Progenitor cell of endocrine pancreas (in vitro differentiated cells): Measurements from ENCODE around the gene MTFP1. TPM values are rescaled to one million over a fixed set of nuclear protein-coding genes. Genes with fewer than 3 reads are reported as not detected.

Experiments used
- DNase-seq: peaks from one replicate; pipeline ENCODE4 v3.0.0; 2021; ENCODE audit warnings: low spot score; ENCODE audit not compliant: unreplicated experiment
- H3K27ac Mint-ChIP-seq: 2 replicates; pipeline ENCODE4 v1.8.0; 2021; ENCODE audit warnings: mild to moderate bottlenecking, moderate library complexity, mixed read lengths
- H3K27me3 Mint-ChIP-seq: 2 replicates; pipeline ENCODE4 v1.8.0; 2021; ENCODE audit warnings: mixed read lengths
- H3K36me3 Mint-ChIP-seq: 2 replicates; pipeline ENCODE4 v1.8.0; 2022; ENCODE audit warnings: mixed read lengths; ENCODE audit not compliant: insufficient read depth
- H3K4me1 Mint-ChIP-seq: 2 replicates; pipeline ENCODE4 v1.8.0; 2021; ENCODE audit warnings: low read depth, mixed read lengths
- H3K4me3 Mint-ChIP-seq: 2 replicates; pipeline ENCODE4 v1.8.0; 2021; ENCODE audit warnings: low read depth, mild to moderate bottlenecking, moderate library complexity, mixed read lengths
- H3K9me3 Mint-ChIP-seq: 2 replicates; pipeline ENCODE4 v1.8.0; 2021; ENCODE audit warnings: low read depth, mixed read lengths
- total RNA-seq: library from RNA; stranded (reverse); gene quantifications from 2 replicates; pipeline ENCODE4 v1.2.1, GENCODE V29; 2021
- TF ChIP-seq, protein P1 (sequence below): fragments of 200-600 bp; sonication (generic); IDR thresholded peaks from one replicate; pipeline ENCODE4 v1.5.0; 2021; ENCODE audit warnings: antibody characterized with exemption, mild to moderate bottlenecking; ENCODE audit not compliant: unreplicated experiment

MTFP1 gene
- total RNA-seq, 1 donor from 2014 or later, result 16.6 TPM

DNA sequence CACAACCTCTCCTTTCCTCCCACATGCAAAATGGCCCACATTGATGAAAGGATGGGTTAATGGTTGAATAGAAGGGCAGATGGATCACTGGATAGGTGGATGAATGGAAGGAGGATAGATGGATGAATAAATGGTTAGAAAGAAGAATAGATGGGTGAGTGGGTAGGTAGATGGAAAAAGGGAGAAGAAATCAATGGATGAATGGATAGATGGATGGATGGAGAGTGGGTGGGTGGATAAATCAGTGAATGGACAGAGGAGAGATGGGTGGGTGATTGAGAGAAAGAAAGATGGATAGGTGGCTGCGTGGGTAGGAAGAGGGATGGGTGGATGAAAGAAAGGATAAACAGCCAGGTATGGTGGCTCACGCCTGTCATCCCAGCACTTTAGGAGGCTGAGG, 45.1 kb downstream of the MTFP1 start:
- Mint-ChIP-seq H3K4me3 (no peak overlapping the region), H3K9me3 (no peaks in the 10 kb centered on the region), H3K4me1 (peaks cover 2% of the 10 kb centered on the region), H3K27ac (no peak overlapping the region), H3K36me3 (no peaks in the 10 kb centered on the region), H3K27me3 (peaks cover 19% of the 10 kb centered on the region)
- DNase-seq, result no peak
- TF ChIP-seq, protein P1, sequence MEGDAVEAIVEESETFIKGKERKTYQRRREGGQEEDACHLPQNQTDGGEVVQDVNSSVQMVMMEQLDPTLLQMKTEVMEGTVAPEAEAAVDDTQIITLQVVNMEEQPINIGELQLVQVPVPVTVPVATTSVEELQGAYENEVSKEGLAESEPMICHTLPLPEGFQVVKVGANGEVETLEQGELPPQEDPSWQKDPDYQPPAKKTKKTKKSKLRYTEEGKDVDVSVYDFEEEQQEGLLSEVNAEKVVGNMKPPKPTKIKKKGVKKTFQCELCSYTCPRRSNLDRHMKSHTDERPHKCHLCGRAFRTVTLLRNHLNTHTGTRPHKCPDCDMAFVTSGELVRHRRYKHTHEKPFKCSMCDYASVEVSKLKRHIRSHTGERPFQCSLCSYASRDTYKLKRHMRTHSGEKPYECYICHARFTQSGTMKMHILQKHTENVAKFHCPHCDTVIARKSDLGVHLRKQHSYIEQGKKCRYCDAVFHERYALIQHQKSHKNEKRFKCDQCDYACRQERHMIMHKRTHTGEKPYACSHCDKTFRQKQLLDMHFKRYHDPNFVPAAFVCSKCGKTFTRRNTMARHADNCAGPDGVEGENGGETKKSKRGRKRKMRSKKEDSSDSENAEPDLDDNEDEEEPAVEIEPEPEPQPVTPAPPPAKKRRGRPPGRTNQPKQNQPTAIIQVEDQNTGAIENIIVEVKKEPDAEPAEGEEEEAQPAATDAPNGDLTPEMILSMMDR, result no peak

DNA sequence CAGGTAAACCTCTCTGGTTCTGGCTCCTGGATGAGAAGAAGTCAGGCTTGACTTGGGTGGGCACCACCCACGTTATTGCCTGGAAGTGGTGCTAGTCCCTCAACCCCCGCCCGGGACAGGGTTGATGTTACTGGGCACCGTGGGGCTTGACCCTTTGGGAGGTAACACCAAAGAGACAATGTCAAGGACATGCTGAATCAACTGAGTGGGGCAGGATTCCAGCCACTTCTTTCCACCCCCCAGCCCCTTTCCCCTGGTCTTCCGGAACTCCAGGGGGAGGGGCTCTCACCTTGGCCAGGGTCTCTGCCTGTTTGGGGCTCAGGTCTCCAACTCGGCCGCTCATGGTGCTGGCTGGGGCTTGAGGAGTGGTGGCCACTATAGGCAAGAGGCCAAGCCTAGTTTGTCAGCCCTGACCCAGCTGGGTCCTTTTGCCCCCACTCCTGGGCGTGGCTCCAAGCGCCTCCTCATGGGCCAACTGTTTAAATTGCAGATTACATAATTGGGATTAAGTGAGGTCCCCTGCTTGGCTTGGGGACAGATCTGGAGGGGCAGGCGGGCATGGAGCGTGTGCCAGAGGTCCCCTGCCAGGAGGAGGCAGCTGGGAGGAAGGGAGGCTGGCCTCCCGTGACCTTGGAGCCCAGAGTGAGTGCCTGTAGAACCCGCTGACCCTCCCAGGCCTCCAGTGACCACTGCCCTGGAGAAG, 46.2 kb downstream of the MTFP1 start, which contains the start of gene SEC14L3:
SEC14L3 (minus strand) TSS at position 402 of the 703 bp plus-strand sequence; CDS start at position 343, 59 bp downstream.
- no peak within 1 kb of the TSS for H3K27ac Mint-ChIP-seq
- no peaks in the 10 kb centered on the region for H3K9me3 Mint-ChIP-seq
- DNase-seq, result no peak
- no peak within 1 kb of the TSS for H3K4me3 Mint-ChIP-seq
- H3K27me3 Mint-ChIP-seq, result peaks cover 13% of the 10 kb centered on the region
- TF ChIP-seq, protein P1, result no peak
- H3K36me3 Mint-ChIP-seq, result no peaks in the 10 kb centered on the region
- peaks cover 2% of the 10 kb centered on the region for H3K4me1 Mint-ChIP-seq

DNA sequence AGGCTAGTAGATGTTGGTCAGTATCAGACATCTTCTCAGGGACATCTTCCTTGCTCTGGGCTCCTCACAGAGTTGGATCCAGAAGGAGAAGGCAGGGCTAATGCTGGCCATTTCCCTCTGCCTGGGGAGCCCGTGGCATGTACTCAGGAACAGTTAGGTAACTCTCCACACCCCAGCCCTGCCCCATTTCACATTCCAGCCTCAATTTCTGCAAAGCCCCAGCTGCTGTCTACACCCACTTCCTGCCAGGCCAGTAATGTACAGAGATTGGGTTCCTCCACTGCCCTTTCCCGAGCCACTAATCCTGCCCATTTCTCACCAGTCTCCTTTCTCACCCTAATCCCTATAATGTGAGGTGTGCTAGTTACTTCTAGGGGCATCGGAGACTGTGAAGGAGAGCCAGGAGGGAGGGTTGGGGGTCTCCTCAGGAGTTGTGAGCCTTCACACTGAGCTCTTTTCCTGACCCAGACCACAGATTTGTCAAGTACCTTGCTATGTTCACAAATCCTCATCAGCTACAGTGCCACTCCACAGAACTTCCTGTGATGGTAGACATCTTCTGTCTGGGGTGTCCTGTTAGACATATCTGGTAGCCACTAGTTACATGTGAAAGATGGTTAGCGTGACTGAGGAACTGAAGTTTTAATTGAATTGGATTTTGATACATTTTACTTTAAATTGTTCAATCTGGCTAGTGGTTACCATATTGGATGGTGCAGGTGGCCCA, 47.6 kb downstream of the MTFP1 start:
- H3K27me3 Mint-ChIP-seq, result peaks cover 13% of the 10 kb centered on the region
- DNase-seq, result no peak
- peaks cover 2% of the 10 kb centered on the region for H3K4me1 Mint-ChIP-seq

DNA sequence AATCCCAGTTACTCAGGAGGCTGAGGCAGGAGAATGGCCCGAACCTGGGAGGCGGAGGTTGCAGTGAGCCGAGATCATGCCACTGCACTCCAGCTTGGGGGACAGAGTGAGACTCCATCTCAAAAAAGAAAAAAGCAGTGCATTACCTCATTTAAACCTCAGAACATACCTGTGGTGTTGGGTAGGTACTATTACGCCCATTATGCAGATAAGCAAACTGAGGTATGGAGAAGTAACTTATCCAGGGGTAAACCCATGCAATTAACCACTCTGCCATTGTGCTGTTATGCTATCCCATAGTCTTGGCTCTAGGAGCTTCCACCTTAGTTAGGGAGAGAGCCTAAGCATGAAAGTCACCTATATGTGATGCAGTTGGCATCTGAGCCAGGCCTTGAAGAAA, 48.6 kb downstream of the MTFP1 start:
- no peak for DNase-seq
- H3K27ac Mint-ChIP-seq, result peak overlapping the region; percentile 73
- H3K9me3 Mint-ChIP-seq, result no peaks in the 10 kb centered on the region
- peaks cover 2% of the 10 kb centered on the region for H3K4me1 Mint-ChIP-seq
- H3K27me3 Mint-ChIP-seq, result peaks cover 13% of the 10 kb centered on the region
- no peaks in the 10 kb centered on the region for H3K36me3 Mint-ChIP-seq
- TF ChIP-seq, protein P1, result no peak
- no peak overlapping the region for H3K4me3 Mint-ChIP-seq

More for the DNA sequence above, 47.6 kb downstream of the MTFP1 start:
- Mint-ChIP-seq H3K9me3 (no peaks in the 10 kb centered on the region), H3K36me3 (no peaks in the 10 kb centered on the region), H3K4me3 (no peak overlapping the region), H3K27ac (no peak overlapping the region)
- TF ChIP-seq, protein P1, result no peak

DNA sequence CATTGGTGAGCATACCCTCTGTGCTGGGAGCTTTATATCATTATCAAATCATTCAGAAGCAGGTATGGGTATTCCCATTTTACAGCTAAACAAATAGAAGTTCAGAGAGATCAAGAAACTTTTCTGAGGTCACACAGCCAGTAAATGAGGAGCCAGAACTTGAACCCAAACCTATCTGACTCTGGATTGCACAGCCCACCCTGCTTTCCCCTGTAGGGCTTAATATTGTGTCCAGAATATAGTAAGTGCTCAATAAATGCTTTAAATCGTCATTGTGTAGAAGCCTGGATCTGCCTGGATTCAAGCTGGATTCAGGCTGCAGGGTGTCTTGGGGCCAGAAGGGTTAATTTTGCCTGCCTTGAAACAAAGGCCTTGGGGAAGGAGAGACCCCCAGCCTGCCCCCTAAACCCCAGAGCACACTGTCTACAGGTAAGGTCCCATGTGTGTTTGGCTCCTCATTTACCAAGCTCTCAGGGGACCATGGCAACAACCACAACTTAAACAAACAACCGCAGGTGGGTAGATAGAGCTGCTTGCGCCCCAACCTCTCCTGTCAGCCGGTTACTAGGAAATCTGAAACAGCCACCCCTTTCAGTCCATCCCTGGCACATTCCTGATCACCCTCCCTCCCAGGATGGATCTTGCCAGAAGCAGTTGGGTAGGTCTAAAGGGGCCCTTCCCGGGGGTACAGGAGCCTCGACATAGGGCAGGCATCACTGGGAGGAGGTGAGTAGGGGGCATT, 49.3 kb downstream of the MTFP1 start:
- Mint-ChIP-seq H3K4me3 (no peak overlapping the region), H3K9me3 (no peaks in the 10 kb centered on the region), H3K36me3 (no peaks in the 10 kb centered on the region), H3K27ac (no peak overlapping the region), H3K4me1 (peaks cover 2% of the 10 kb centered on the region), H3K27me3 (peaks cover 14% of the 10 kb centered on the region)
- TF ChIP-seq, protein P1, result no peak
- DNase-seq, result no peak
